Measurements from ENCODE around the gene MECR. TPM values are rescaled to one million over a fixed set of nuclear protein-coding genes. Genes with fewer than 3 reads are reported as not detected.

Gene MECR
- total RNA-seq, 1 experiment from 2014 or later = 42.9 TPM

- no peaks in the 10 kb centered on the region for H3K4me1 ChIP-seq (ENCODE audit: control insufficient read depth in 1 of 2, insufficient read depth in 2 of 2, low read length in 2 of 2)
- H3K36me3 ChIP-seq (ENCODE audit: control insufficient read depth in 1 of 2, insufficient read depth in 2 of 2, low read length in 2 of 2) = peaks cover 28 to 48% of the 10 kb centered on the region in 2 experiments
Measured at GRCh38 chr1:29162476-29163138, 68.1 kb downstream of the MECR start.

More at GRCh38 chr1:29162476-29163138, 68.1 kb downstream of the MECR start:
- no peaks in the 10 kb centered on the region for H3K9me3 ChIP-seq (ENCODE audit: control insufficient read depth in 1 of 2, insufficient read depth in 1 of 2, low read depth in 1 of 2, low read length in 2 of 2)
- H3K79me2 ChIP-seq (ENCODE audit: insufficient read depth, low read length) = peaks cover 99% of the 10 kb centered on the region
- ChIA-PET CTCF (no interaction called here), POLR2A (no interaction called here), RAD21 (ENCODE audit: low non-redundant PET in 1 of 2, low total read pairs in 2 of 2, uncharacterized antibody in 2 of 2, unreplicated experiment in 2 of 2) (no interaction called here)
- intact Hi-C loops (cut with micrococcal nuclease) = no loop called here
- no peaks in the 10 kb centered on the region for H3K27me3 ChIP-seq (ENCODE audit: insufficient read depth, low read length)
- H3K4me2 ChIP-seq (ENCODE audit: low read length) = no peak overlapping the region
- BruUV-seq (replicated peaks) = no TSS peak
- H4K20me1 ChIP-seq (ENCODE audit: insufficient read depth) = peaks cover 36% of the 10 kb centered on the region
- TF ChIP-seq ZNF274 (IDR thresholded peaks at IDR 0.05; ENCODE audit: low read depth, low read length) (no peak), SRF (IDR thresholded peaks at IDR 0.05; ENCODE audit: low read depth) (no peak), ATF3 (IDR thresholded peaks at IDR 0.05) (no peak), FOSL1 (IDR thresholded peaks at IDR 0.05; ENCODE audit: low read depth) (no peak), ELF1 (IDR thresholded peaks at IDR 0.05; ENCODE audit: borderline replicate concordance, low read depth) (no peak), YY1 (IDR thresholded peaks at IDR 0.05; ENCODE audit: extremely low read depth, insufficient replicate concordance, low read depth, low read length) (no peak), CEBPB (IDR thresholded peaks at IDR 0.05; ENCODE audit: low read depth) (no peak), EZH2phosphoT487 (IDR thresholded peaks at IDR 0.05; ENCODE audit: borderline replicate concordance) (no peak), SP1 (IDR thresholded peaks at IDR 0.05; ENCODE audit: low read depth) (no peak), RAD21 (IDR thresholded peaks at IDR 0.05; ENCODE audit: low read depth) (no peak), JUND (IDR thresholded peaks at IDR 0.05) (no peak)
- TF ChIP-seq, protein P1, sequence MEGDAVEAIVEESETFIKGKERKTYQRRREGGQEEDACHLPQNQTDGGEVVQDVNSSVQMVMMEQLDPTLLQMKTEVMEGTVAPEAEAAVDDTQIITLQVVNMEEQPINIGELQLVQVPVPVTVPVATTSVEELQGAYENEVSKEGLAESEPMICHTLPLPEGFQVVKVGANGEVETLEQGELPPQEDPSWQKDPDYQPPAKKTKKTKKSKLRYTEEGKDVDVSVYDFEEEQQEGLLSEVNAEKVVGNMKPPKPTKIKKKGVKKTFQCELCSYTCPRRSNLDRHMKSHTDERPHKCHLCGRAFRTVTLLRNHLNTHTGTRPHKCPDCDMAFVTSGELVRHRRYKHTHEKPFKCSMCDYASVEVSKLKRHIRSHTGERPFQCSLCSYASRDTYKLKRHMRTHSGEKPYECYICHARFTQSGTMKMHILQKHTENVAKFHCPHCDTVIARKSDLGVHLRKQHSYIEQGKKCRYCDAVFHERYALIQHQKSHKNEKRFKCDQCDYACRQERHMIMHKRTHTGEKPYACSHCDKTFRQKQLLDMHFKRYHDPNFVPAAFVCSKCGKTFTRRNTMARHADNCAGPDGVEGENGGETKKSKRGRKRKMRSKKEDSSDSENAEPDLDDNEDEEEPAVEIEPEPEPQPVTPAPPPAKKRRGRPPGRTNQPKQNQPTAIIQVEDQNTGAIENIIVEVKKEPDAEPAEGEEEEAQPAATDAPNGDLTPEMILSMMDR (IDR thresholded peaks at IDR 0.05 in 2 of 3, conservative IDR thresholded peaks at IDR 0.05 in 1 of 3; ENCODE audit: borderline replicate concordance in 1 of 3, insufficient read depth in 1 of 3, low read depth in 2 of 3, low read length in 2 of 3) = no peak
- TF ChIP-seq, protein P2, sequence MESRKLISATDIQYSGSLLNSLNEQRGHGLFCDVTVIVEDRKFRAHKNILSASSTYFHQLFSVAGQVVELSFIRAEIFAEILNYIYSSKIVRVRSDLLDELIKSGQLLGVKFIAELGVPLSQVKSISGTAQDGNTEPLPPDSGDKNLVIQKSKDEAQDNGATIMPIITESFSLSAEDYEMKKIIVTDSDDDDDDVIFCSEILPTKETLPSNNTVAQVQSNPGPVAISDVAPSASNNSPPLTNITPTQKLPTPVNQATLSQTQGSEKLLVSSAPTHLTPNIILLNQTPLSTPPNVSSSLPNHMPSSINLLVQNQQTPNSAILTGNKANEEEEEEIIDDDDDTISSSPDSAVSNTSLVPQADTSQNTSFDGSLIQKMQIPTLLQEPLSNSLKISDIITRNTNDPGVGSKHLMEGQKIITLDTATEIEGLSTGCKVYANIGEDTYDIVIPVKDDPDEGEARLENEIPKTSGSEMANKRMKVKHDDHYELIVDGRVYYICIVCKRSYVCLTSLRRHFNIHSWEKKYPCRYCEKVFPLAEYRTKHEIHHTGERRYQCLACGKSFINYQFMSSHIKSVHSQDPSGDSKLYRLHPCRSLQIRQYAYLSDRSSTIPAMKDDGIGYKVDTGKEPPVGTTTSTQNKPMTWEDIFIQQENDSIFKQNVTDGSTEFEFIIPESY (IDR thresholded peaks at IDR 0.05; ENCODE audit: extremely low read depth, insufficient replicate concordance, low read length) = no peak
- no peak overlapping the region for H3K9ac ChIP-seq (ENCODE audit: low read length)
- no peak overlapping the region for H3K4me3 ChIP-seq (replicated peaks in 1 of 2; ENCODE audit: low read depth in 1 of 2, low read length in 2 of 2)
- ATAC-seq (no peak), DNase-seq (ENCODE audit: low read depth, low spot score) (no peak)
- H3K9me2 ChIP-seq (ENCODE audit: insufficient read depth) = no peaks in the 10 kb centered on the region
- H3K27ac ChIP-seq (ENCODE audit: low read depth, low read length) = no peak overlapping the region
- no peak overlapping the region for H2AFZ ChIP-seq (ENCODE audit: low read depth, low read length, poor library complexity, severe bottlenecking)
